NT2/D1 (cell line): ENCODE results near the gene DPP6.

Source experiments
- YY1 ChIP-seq: IDR thresholded peaks from 2 replicates; pipeline ENCODE4 v1.6.1; 2011; ENCODE audit not compliant: insufficient read length, insufficient read depth
- ZNF274 ChIP-seq: IDR thresholded peaks from 2 replicates; pipeline ENCODE4 v1.6.1; 2011; ENCODE audit warnings: mild to moderate bottlenecking, low read depth, low read length

DNA sequence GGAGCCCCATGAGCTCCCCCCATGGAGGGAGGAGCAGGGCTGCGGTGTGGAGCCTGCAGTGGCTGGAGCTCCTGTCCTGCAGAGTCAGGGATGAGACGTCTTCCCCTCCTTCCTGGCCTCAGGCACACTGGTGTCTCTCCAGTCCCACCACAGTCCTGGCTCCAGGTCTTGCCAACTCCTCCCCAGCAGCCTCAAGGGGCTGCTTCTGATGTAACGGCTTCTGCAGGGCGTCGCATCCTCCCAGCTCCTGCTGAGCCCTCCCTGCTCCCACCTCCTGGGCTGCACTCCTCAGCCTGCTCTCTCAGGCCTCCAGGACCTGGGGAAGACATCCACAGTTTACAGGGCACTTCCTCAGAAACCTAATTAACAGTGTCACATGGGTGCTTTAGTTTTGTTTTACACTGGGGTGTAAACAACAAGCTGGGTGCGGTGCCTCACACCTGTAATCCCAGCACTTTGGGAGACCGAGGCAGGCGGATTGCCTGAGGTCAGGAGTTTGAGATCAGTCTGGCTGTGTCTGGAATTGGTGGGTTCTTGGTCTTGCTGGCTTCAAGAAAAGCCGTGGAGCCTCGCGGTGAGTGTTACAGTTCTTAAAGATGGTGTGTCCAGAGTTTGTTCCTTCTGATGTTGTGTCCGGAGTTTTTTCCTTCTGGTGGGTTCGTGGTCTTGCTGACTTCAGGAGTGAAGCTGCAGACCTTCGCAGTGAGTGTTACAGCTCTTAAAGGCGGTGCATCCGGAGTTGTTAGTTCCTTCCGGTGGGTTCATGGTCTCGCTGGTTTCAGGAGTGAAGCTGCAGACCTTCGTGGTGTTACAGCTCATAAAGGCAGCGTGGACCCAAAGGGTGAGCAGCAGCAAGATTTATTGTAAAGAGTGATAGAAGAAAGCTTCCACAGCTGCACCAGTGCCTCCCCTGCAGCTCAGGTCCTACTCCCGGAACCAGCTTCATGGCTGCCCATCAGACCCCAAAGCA is 855.7 kb downstream of the DPP6 start:
- TF ChIP-seq YY1, result no peak
- TF ChIP-seq ZNF274, result no peak
